A673 (cell line): Measurements from ENCODE around the gene TMEM129. TPM values are rescaled to one million over a fixed set of nuclear protein-coding genes. Genes with fewer than 3 reads are reported as not detected.

Experiments used
- BruUV-seq: library from RNA; stranded (reverse); fragments of 400-500 nt; replicated peaks from 2 replicates; lab custom pipeline; 2021; lab: Mats Ljungman, UMichigan
- CTCF ChIA-PET: fragments of 300-600 bp; sonication (Branson Sonifier 250); formaldehyde crosslinking; loops from one replicate; lab custom pipeline; 2022; ENCODE audit warnings: antibody characterized with exemption; lab: Charles Lee
- POLR2A ChIA-PET: fragments of 300-600 bp; sonication (Branson Sonifier 250); formaldehyde crosslinking; loops from one replicate; lab custom pipeline; 2022; ENCODE audit warnings: antibody characterized with exemption; ENCODE audit not compliant: low non-redundant PET; lab: Charles Lee
- DNase-seq: peaks from one replicate; pipeline ENCODE4 v3.0.0-alpha.2; 2015; ENCODE audit warnings: low spot score
- H3K27ac ChIP-seq: fragments of 200-600 bp; sonication (generic); 2 replicates; pipeline ENCODE4 v1.5.1; 2016; ENCODE audit warnings: mixed run types, low read depth, mild to moderate bottlenecking, mixed read lengths, antibody characterized with exemption, low read length; ENCODE audit not compliant: poor library complexity, severe bottlenecking
- H3K27me3 ChIP-seq: fragments of 200-600 bp; sonication (generic); replicated peaks from 2 replicates; pipeline ENCODE4 v1.6.1; 2017; ENCODE audit warnings: mixed run types, low read depth, mild to moderate bottlenecking, mixed read lengths, antibody characterized with exemption, low read length; ENCODE audit not compliant: insufficient read depth, poor library complexity
- H3K36me3 ChIP-seq: fragments of 200-600 bp; sonication (generic); 2 replicates; pipeline ENCODE4 v1.6.1; 2016; ENCODE audit warnings: mixed run types, mild to moderate bottlenecking, mixed read lengths, antibody characterized with exemption, low read length; ENCODE audit not compliant: insufficient read depth, poor library complexity, severe bottlenecking
- H3K4me1 ChIP-seq: fragments of 200-600 bp; sonication (generic); 2 replicates; pipeline ENCODE4 v1.6.1; 2017; ENCODE audit warnings: mixed run types, mild to moderate bottlenecking, mixed read lengths, antibody characterized with exemption, low read length; ENCODE audit not compliant: insufficient read depth, poor library complexity, severe bottlenecking
- H3K4me3 ChIP-seq: fragments of 200-600 bp; sonication (generic); 2 replicates; pipeline ENCODE4 v1.5.1; 2016; ENCODE audit warnings: low read depth, mixed run types, mild to moderate bottlenecking, mixed read lengths, low read length; ENCODE audit not compliant: poor library complexity, severe bottlenecking
- H3K9me3 ChIP-seq: fragments of 200-600 bp; sonication (generic); 2 replicates; pipeline ENCODE4 v1.6.1; 2016; ENCODE audit warnings: mixed run types, low read depth, mild to moderate bottlenecking, mixed read lengths, antibody characterized with exemption, low read length; ENCODE audit not compliant: poor library complexity, severe bottlenecking
- EZH2 ChIP-seq: fragments of 200-600 bp; sonication (generic); IDR thresholded peaks from 2 replicates; pipeline ENCODE4 v1.6.1; 2017; ENCODE audit warnings: borderline replicate concordance, low read depth, mild to moderate bottlenecking, mixed read lengths, antibody characterized with exemption, low read length; ENCODE audit not compliant: poor library complexity, severe bottlenecking
- intact Hi-C: fragments of 100-400 bp; cut with micrococcal nuclease; formaldehyde crosslinking; loops from one replicate; pipeline ENCODE4 v1.10.0; 2022; ENCODE audit not compliant: unreplicated experiment
- total RNA-seq: library from RNA; stranded (reverse); gene quantifications from 2 replicates; pipeline ENCODE4 v1.2.3, GENCODE V29; 2021
- TF ChIP-seq, protein P1 (sequence below): fragments of 300-800, 200-600 bp; sonication (generic); conservative IDR thresholded peaks from 2 replicates; pipeline ENCODE4 v1.5.1; 2017; ENCODE audit warnings: low read depth, mild to moderate bottlenecking, antibody characterized with exemption, low read length, moderate library complexity, mixed read lengths

TMEM129 gene
- total RNA-seq, 1 experiment from 2014 or later, result 28.8 TPM

DNA sequence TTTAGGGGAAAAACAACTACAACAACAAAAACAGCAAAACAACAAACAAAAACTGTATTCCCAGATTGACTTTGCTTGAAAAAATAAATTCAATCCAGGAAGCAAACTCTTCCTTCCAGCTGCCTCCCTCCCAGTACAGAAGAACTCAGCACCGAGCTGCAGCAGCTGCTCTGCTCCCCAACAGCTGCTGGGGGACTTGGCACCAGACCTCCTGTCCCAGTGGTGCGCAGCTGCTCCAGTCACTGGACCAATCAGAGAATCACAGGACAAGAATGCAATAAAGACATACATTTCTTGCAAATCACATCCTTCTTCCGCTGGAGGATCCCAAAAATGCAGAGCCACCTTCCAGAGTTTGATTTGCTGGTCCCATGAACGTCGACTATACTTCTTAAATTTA lies 25.2 kb downstream of the TMEM129 start:
- CTCF ChIA-PET, result no interaction called here
- Histone ChIP-seq H3K27me3 (no peaks in the 10 kb centered on the region), H3K27ac (no peak overlapping the region), H3K4me1 (no peaks in the 10 kb centered on the region), H3K4me3 (no peak overlapping the region), H3K36me3 (peaks cover 96% of the 10 kb centered on the region), H3K9me3 (no peaks in the 10 kb centered on the region)
- POLR2A ChIA-PET, result no interaction called here
- intact Hi-C loops, result no loop called here
- no peak for DNase-seq
- TF ChIP-seq, protein P1, sequence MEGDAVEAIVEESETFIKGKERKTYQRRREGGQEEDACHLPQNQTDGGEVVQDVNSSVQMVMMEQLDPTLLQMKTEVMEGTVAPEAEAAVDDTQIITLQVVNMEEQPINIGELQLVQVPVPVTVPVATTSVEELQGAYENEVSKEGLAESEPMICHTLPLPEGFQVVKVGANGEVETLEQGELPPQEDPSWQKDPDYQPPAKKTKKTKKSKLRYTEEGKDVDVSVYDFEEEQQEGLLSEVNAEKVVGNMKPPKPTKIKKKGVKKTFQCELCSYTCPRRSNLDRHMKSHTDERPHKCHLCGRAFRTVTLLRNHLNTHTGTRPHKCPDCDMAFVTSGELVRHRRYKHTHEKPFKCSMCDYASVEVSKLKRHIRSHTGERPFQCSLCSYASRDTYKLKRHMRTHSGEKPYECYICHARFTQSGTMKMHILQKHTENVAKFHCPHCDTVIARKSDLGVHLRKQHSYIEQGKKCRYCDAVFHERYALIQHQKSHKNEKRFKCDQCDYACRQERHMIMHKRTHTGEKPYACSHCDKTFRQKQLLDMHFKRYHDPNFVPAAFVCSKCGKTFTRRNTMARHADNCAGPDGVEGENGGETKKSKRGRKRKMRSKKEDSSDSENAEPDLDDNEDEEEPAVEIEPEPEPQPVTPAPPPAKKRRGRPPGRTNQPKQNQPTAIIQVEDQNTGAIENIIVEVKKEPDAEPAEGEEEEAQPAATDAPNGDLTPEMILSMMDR, result no peak
- no peak for TF ChIP-seq EZH2
- no TSS peak for BruUV-seq

DNA sequence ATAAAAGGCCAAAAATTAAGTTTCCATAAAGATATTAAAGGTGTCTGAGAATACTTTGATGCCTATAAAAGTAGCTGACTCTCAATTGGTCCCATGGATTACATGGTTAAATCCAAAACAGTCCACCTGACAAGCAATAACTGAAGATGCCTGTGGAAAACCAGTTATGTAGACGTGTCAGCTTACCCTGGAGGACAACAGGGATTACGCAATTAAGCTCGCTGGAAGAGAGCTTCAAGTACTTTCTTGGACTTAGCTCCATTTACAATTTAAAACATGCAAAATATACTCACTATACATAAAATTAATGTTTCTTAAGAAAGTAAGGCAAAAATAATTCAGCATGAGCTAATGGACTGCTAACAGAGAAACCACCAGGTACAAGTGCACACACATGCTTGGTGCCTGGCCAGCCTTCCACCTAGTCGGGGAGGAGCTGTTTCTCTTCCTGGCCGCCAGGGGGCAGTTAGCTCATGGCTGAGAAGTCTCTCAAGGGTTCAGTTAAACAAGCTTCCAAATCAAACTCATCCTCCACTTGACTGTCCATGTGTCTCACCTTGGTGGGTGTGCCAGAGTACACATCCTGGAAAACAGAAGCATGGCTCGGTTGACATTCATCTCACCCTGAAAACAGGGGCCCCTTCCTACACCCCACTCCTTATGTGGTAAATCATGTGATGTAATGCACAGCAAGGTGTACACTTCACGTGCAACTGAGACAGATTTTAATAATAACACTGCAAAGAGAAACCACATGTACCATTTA lies 27.8 kb downstream of the TMEM129 start:
- H3K9me3 ChIP-seq, result no peaks in the 10 kb centered on the region
- TF ChIP-seq, protein P1, result peak; percentile 97
- no peak for TF ChIP-seq EZH2
- H3K4me1 ChIP-seq, result no peaks in the 10 kb centered on the region
- peak; percentile 86 for DNase-seq
- peaks cover 79% of the 10 kb centered on the region for H3K36me3 ChIP-seq
- CTCF ChIA-PET, result interaction anchor here (0.6 to 1.6 kb wide), 9 partner anchors 8 to 217 kb away, joined by 3 to 11 read pairs (median 5); partner anchors contain the start of genes SLBP, TACC3 and TMEM129
- no peaks in the 10 kb centered on the region for H3K27me3 ChIP-seq
- no peak overlapping the region for H3K27ac ChIP-seq
- intact Hi-C loops, result loop anchor here (1.0 kb wide), 1 partner anchor 36 kb away; no protein-coding TSS in a partner anchor
- BruUV-seq, result TSS peak; percentile 36
- POLR2A ChIA-PET, result no interaction called here
- no peak overlapping the region for H3K4me3 ChIP-seq

DNA sequence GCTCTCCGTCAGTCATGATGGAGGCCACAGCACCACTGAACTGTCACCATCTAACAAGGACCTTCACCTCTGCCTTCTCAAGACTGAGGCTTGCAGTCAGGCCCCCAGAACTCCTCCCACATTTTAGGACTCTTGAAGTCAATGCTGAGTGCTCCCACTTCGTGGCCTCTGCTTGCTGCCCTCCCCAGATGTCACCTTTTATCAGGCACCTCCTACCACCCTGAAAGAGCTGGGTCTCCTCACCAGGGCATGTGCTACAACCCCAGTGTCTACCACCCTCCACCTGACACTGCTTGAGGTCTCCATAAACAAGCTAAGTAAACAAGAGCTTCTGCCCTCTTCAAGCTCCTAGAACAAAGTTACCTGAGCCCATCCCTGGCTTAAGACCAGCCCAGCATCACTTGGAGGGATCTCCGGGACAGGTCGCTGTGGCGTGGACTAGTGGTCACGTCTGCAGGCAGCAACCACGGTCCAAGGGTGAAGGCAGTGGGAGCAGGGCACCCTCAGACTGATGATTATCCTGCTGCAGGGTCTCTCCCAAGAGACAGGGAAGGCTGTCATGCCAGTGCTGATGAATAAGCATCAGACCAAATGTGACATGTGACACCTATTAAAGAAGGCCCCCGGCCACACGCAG lies 29.3 kb downstream of the TMEM129 start:
- DNase-seq, result no peak
- no peak for TF ChIP-seq EZH2
- TF ChIP-seq, protein P1, result no peak
- H3K27me3 ChIP-seq, result no peaks in the 10 kb centered on the region
- no TSS peak for BruUV-seq
- CTCF ChIA-PET, result no interaction called here
- H3K9me3 ChIP-seq, result no peaks in the 10 kb centered on the region
- no peaks in the 10 kb centered on the region for H3K4me1 ChIP-seq
- peaks cover 67% of the 10 kb centered on the region for H3K36me3 ChIP-seq
- intact Hi-C loops, result no loop called here
- POLR2A ChIA-PET, result no interaction called here
- H3K4me3 ChIP-seq, result no peak overlapping the region
- H3K27ac ChIP-seq, result no peak overlapping the region
